ENCODE results near the gene ARTN.

Gene ARTN

GRCh38 chr1:43973981-43974442 lies 40.4 kb downstream of the ARTN start:
- no peak for DNase-seq

- DNase-seq, result peak; percentile 93 to 94
These were observed 41.0 kb downstream of the ARTN start, which contains the start of gene ATP6V0B for GRCh38 chr1:43974443-43975248. Gene ATP6V0B (plus strand): TSS chr1:43974960. CDS start chr1:43975041, 81 bp downstream.

GRCh38 chr1:43975249-43975961 lies 41.8 kb downstream of the ARTN start:
- DNase-seq, result no peak

- no peak for DNase-seq
These were observed 42.4 kb downstream of the ARTN start for GRCh38 chr1:43976045-43976444.

DNA sequence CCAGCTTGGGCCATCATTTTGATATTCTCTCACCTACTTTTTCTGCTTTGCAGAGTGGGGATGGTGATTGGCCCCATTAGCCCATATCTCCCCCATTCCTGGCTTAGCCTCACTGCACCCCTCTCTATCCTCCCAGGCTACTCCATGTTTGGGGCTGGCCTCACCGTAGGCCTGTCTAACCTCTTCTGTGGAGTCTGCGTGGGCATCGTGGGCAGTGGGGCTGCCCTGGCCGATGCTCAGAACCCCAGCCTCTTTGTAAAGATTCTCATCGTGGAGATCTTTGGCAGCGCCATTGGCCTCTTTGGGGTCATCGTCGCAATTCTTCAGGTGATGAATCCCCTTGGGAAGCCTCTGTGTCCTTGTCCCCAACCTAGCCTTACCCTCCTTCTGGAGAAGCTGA lies 43.3 kb downstream of the ARTN start:
- no peak for DNase-seq

DNA sequence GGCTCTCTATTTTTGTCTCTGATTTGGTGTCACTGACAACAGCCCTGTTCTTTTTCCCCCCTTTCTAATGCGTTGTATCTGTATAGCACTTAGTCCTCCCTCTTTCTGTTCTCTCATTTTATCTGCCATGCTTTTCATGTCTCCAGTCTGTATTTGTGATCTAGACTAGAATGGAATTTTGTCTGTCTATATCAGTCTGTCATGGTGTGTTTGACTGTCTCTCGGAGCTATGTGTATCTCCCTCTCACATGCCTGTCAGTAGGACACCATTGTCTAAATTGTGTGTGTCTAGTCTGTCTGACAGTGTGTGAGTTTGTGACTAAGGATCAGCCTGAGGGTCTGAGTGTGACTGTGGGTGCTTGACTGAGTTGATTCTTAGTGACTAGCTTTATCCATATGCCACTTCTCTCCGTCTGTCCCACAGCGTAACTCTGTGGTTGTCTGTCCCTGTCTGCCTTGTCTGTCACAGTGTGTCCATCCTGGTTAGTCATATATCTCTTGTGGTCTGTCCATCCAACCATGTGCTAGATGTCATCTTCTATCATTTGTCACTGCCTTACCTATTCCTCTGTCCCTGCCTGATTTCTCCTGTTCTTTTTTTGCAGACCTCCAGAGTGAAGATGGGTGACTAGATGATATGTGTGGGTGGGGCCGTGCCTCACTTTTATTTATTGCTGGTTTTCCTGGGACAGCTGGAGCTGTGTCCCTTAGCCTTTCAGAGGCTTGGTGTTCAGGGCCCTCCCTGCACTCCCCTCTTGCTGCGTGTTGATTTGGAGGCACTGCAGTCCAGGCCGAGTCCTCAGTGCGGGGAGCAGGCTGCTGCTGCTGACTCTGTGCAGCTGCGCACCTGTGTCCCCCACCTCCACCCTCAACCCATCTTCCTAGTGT lies 44.0 kb downstream of the ARTN start:
- DNase-seq, result no peak

- no peak for DNase-seq
These were observed 44.6 kb downstream of the ARTN start for GRCh38 chr1:43978264-43978550.

- no peak for DNase-seq
These were observed 45.1 kb downstream of the ARTN start, which contains the start of gene B4GALT2 for GRCh38 chr1:43978551-43979260. Gene B4GALT2 (plus strand): TSS chr1:43979210. CDS start chr1:43981161, 1,951 bp downstream.

DNA sequence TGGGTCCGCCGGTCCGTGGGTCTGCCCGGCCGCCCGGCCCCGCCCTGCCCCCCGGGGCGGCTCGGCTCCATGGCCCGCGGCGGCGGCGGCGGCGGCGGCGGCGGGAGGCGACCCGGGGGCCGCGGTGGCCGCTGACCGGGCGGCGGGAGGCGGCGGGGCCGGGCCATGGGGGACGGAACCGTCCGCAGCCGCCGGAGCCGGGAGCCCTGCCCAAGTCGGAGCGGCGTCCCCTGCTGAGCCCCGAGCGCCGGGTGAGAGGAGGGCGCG lies 45.6 kb downstream of the ARTN start:
- DNase-seq, result no peak

DNA sequence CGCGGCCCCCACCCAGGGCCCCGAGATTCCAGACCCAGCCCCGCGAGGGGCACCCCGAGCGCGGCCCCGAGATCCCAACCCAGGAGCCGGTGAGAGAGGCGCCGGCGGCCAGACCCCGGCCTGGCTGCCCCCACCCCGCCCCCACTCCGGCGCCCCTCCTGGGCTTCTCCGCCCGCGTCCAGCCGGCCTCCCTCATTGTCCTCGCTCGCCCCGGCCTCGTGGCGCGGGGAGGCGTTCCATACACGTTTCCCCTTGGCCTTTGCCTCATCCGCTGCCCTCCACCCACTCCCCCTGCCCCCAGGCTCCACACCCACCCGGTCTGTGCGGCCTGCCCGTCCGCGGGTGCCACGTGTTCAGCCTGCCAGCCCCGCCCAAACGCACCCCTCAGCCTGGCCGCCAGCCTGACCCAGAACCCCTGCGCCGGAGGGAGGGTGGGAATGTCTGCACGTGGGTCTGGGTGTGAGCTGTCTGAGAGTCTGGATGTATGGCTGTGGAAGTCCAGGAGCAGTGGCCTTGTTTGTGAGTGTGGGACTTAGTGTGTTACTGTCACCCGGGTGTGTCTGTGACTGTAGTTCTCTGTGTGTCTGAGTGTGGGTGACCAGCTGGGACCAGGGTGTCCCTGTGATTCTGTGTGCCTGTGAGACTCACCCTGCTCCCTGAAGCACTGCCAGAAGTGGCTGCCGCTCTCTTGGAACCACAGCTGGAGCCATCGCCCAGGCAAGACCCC lies 46.1 kb downstream of the ARTN start:
- peak in 1 of 2 experiments; percentile 14 for DNase-seq

- DNase-seq, result no peak
These were observed 46.9 kb downstream of the ARTN start for GRCh38 chr1:43980255-43981134.

- DNase-seq, result no peak
These were observed 47.5 kb downstream of the ARTN start for GRCh38 chr1:43981135-43981491.

- no peak for DNase-seq
These were observed 48.0 kb downstream of the ARTN start for GRCh38 chr1:43981636-43982035.

GRCh38 chr1:43982241-43982640 lies 48.6 kb downstream of the ARTN start:
- no peak for DNase-seq

GRCh38 chr1:43982808-43983207 lies 49.2 kb downstream of the ARTN start:
- no peak for DNase-seq

DNA sequence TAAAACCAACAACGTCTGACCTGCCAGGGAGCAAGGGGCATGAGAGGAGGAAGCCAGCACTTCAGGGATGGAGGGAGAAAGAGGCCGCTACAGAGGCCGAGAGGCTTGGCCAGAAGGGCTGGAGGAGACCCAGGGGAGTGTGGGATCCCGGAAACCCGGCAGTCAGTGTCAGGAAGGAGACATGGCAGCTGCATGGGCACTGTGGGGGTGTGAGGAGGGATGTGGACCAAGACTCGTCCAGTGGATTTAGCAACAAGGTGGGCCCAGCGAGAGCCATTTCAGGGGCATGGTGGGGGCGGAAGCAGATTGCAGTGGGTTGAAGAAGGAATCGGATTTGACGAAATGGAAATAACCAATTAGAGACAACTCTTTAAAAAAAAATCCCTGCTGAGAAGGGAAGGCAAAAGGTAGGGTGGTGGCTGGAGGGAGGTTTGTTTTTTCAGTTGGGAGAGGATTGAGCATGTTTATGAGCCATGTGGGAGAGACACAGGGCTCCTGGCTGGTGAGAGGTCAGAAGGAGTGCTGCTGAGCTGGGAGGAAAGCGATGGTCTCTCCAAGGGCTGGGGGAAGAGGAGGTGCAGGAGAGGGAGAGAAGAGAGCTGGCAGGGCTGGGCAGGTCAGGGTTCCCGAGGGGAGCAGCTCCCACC lies 49.8 kb downstream of the ARTN start:
- no peak for DNase-seq

DNA sequence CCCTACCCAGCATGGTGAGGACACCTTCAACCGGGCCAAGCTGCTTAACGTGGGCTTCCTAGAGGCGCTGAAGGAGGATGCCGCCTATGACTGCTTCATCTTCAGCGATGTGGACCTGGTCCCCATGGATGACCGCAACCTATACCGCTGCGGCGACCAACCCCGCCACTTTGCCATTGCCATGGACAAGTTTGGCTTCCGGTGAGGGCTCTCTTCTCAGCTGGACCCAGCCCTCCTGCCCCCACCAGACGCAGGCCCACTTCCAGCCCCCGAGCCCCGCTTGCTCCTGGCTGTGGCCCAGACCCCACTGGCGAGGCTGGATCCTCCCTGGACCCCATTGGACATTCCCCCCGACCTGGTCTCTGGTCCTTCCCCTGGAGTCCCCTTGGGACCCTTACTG lies 51.3 kb downstream of the ARTN start:
- no peak for DNase-seq

DNA sequence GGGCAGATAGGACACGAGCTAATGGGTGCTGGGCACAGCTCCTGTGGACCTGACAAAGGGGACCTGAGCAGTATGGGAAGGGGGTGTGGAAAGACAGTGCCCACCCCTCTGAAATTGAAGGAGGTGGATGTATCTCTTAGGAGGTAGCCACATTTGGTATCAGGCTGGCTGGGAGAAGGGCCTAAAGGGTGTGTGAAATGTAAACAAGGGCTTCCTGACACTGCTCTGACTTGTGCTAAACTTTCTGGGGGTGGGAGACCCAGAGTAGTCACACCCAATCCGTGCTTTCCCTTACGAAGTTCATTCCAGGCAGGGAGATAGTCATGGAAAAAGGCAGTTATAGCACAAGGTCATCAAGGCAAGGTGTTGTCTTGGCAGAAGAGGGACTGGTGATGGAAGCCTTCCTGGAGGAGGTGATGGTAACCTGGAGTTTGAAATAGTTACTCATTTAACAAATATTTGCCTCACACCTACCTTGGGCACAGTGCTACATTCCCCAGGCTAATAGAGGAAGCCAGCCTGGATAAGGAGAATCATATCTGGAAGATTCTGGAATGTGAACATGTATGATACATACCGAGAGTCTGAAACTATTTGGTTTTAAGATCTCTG lies 52.5 kb downstream of the ARTN start:
- no peak for DNase-seq

DNA sequence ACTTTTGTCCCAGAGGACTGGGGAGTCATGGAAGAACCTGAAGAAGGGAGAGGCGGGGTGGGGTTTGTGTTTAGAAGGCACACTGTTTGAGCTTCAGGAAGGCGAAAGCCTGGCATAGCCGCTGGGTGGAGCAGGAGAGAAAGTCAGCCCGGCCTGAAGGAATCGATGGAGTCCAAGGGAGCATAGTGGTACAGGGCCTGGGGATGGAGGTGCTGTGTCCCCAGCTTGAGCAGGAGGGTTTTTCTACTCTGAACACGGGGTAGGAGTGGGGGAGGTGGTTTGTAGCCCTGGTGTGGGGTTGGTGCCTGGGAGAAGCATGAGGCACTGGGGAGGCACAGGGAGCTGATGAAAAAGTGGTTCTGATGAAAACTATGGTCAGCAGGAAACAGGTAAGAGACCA lies 53.1 kb downstream of the ARTN start:
- no peak for DNase-seq
